HG03066 (cell line): ENCODE data around the gene SZT2.
"Not testable (repeated sequence)": the region's sequence is repeated elsewhere in the genome, so short reads cannot be mapped to it uniquely, and the experiment has no call there.

ENCODE experiments used
- ATAC-seq: cut with Tn5 transposase; IDR thresholded peaks from one replicate; pipeline ENCODE4 v1.9.1; 2021; ENCODE audit warnings: low read depth; ENCODE audit not compliant: unreplicated experiment

SZT2 gene

GRCh38 chr1:43386676-43387075, 3.0 kb upstream of the SZT2 start:
- no peak for ATAC-seq

- ATAC-seq: no peak
Observed at GRCh38 chr1:43387976-43388599, 1.6 kb upstream of the SZT2 start.

DNA sequence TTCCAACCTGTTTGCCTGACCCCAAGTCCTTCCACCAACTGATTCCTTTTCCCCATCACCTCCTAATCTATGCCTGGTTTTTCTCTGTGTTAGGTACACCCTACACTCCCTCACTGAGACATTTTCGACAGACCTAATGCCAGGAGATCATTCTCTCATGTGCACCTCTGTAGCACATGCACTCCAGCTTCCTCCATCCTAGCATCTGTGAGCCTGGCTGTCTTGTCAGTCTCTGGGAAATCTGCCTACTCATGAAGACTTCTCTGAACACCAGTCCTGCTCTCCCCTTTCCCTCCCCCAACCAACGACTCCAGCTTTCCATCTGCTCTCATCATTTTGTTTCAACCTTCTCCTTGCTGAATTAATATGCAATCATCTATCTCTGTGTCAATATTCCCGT, 1.1 kb upstream of the SZT2 start:
- no peak for ATAC-seq

- no peak for ATAC-seq
Observed at GRCh38 chr1:43392702-43393101, 3.0 kb downstream of the SZT2 start.

- ATAC-seq: no peak
Observed at GRCh38 chr1:43395523-43395922, 5.8 kb downstream of the SZT2 start.

DNA sequence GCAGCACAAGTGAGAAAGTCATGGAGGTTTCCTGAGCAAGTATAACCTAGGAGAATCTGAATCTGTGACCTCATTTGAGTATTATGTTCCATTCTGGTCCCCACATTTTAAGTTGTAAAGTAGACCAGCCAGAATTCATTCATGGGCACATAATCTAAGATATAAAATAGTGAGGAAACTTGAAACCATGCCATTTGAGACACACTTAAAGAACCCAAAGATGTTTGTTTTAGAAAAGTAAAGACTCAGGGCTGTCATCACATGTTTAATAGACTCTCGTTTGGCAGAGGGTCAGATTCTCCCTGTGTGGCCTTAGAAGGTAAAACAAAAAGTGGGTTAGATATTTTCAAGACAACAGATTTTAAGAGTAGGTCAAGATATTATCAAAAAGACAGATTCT, 6.4 kb downstream of the SZT2 start:
- ATAC-seq: no peak

- ATAC-seq: no peak
Observed at GRCh38 chr1:43398227-43398626, 8.5 kb downstream of the SZT2 start.

- ATAC-seq: not testable (repeated sequence)
Observed at GRCh38 chr1:43400441-43400840, 10.7 kb downstream of the SZT2 start.

DNA sequence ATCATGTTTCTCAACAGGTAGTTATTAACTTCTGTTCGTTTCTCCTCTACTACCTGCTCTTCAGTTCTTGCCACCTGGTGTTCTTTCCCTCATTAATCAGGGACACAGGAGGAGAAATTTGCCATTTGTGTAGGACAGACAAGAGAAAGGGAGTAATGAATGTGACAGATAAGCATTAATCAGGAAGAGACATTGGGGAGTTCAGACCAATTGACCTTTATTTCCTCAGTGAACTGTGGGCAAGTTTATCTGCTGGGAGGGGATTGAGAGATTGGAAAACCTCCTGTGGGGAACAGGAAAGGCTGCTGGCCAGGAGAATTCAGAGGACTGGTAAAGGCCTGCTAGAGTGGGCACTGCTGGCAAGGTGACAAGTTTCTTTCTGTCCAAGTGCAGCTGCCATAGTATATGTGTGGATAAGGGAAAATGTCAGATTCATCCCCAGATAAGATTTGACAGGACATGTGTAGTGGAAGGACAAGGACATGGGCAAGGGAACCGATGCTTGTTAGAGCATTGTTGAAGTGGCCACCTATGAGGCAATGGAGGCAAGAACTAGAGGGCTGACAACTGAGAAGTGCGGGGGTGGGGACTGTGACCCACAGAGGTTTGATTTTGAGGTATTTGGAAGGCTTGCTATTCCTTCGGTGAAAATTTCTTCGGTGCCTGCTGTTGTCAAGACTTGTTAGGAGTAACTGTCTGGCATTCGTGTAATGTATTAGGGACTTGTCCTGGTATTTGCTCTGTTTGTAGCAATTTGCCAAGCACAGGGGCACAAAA, 12.6 kb downstream of the SZT2 start:
- ATAC-seq: no peak

DNA sequence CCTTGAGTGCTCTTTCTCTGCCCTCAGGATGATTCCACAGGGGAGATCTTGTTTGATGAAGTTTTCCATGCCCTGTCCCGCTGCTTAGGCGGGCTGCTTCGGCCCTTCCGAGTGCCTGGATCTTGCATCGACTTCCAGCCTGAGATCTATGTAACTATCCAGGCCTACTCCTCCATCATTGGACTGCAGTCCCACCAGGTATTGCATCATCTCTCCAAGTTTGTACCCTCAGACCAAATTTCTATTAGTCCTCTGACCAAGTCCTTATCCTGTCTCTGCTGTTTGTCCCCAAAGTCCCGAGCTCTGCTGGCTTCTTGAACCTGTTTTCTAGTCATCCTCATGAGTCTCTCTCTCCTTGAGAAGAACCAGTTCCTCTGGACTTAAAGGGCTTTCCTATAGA, 14.7 kb downstream of the SZT2 start:
- ATAC-seq: no peak

DNA sequence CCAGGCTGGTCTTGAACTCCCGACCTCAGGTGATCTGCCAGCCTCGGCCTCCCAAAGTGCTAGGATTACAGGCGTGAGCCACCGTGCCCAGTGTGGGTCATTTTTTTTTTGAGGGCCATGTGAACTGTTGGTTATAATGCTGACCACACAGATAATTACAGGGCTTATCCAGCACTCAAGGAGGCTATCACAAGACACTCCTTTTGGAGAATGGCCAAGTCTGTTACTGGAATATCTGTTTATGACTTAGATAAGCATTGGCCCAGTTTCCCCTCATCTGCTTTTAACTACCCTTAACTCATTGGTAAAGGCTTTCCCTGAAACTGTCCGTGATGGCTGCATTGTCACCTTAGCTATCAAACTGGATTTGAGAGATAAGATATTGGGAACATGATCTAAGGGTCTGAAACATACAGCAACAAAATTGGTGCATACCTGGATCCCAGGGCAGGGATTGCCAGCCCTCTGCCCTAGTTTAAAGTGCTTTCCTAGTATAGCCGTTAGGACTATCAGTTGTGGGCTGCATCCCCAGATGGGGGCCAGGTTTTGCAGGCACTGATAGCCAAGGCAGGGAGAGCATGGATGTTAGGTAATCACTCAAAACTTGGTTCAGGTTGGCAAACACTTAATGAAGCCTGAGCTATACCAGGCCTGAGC, 15.6 kb downstream of the SZT2 start:
- ATAC-seq: no peak

DNA sequence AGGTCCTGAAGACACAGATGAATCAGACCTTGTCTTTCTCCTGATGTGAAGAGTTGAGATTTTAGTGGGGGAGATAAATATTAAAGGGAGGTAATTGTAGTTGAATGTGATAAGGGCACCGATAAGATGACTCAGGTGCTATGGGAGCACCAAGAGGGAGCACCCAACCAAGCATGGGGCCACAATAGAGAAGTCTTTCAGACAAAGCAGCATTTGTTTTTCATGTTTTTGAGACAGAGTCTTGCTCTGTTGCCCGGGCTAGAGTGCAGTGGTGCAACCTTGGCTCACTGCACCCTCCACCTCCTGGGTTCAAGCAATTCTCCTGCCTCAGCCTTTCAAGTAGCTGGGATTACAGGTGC, 16.2 kb downstream of the SZT2 start:
- ATAC-seq: no peak

GRCh38 chr1:43410571-43410970, 20.9 kb downstream of the SZT2 start:
- no peak for ATAC-seq

DNA sequence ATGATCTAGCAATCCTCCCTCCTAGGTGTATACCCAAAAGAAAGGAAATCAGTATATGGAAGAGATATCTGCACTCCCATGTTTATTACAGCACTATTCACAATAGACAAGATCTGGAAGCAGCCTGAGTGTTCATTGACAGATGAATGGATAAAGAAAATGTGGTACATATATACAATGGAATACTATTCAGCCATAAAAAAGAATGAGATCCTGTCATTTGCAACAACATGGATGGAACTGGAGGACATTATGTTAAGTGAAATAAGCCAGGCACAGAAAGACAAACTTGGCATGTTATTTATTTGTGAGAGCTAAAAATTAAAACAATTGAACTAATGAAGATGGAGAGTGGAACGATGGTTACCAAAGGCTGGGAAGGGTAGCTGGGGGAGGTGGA, 23.7 kb downstream of the SZT2 start:
- ATAC-seq: not testable (repeated sequence)

DNA sequence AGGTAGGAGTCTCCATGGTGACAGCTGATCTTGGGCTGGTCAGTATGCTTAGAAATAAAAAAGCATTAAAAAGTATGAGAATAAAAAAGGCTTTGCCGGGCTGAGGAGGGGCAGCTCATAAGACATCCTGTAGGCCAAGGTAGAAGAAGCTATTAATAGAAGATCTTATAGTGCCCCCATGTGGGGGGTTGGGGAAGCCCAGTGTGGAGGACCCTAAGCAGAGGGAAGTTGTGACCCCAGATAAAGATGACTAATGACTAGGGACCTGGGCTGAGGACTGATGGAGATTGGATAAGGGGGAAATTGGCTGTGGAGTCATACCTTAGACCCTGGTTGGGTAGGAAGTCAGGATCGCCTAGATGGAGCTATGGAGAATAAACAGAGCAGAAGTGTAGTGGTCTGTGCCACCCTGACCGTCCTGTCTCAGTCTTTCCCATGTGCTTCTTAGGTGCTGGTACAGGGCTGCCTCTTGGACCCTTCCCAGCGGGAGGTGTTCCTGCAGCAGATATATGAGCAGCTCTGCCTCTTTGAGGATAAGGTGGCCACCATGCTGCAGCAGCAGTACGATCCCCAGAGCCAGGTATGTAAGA, 25.0 kb downstream of the SZT2 start:
- no peak for ATAC-seq

GRCh38 chr1:43415901-43416300, 26.2 kb downstream of the SZT2 start:
- no peak for ATAC-seq

GRCh38 chr1:43418858-43419257, 29.2 kb downstream of the SZT2 start:
- no peak for ATAC-seq

- ATAC-seq: no peak
Observed at GRCh38 chr1:43419627-43420425, 30.1 kb downstream of the SZT2 start.

DNA sequence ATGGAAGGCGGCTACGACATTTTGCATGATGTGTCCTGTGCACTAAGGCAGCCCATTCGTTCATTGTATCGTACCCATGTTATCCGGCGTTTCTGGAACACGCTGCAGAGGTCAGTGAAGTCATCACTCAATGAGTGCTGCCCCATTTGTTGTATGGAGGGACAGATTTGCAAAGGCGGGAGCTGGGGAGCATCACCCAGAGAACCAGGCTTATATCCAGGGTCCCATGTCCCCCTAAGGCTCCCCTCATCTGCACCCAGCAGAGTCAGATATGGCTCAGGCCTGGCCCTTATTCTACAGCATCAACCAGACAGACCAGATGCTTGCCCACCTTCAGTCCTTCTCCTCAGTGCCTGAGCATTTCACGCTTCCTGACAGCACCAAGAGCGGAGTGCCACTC, 31.2 kb downstream of the SZT2 start:
- ATAC-seq: no peak

GRCh38 chr1:43421396-43421795, 31.7 kb downstream of the SZT2 start:
- no peak for ATAC-seq
